CD14-positive monocyte (primary cell): Measurements from ENCODE around the gene TMEM63C. TPM values are rescaled to one million over a fixed set of nuclear protein-coding genes. Genes with fewer than 3 reads are reported as not detected.
A peak's percentile ranks its signal among the peaks of the same experiment; 100 is the strongest.

Experiments
- DNase-seq, 3 donors: peaks; one replicate each; pipeline ENCODE4 v3.0.0-alpha.2; 2011 to 2022
- H2AFZ ChIP-seq: 2 replicates; pipeline ENCODE4 v1.6.0; 2012; ENCODE audit warnings: mild to moderate bottlenecking, low read depth, low read length, inconsistent platforms; ENCODE audit not compliant: insufficient read depth, poor library complexity, severe bottlenecking
- H3K27ac ChIP-seq, 2 donors: 1 replicate in 1 of 2; 2 replicates in 1 of 2; pipeline ENCODE4 v1.5.1; 2012 to 2013; ENCODE audit warnings: low read length in 2 of 2, control low read depth in 1 of 2, inconsistent platforms in 1 of 2, low read depth in 1 of 2, mild to moderate bottlenecking in 1 of 2
- H3K27me3 ChIP-seq, 2 donors: one replicate each; pipeline versions ENCODE4 v1.6.0 to v1.6.1; 2011 to 2013; ENCODE audit warnings: low read length in 2 of 2; ENCODE audit not compliant: control insufficient read depth in 2 of 2, insufficient read depth in 2 of 2
- H3K36me3 ChIP-seq, 2 donors: replicated peaks in 1 of 2; 1 replicate in 1 of 2; 2 replicates in 1 of 2; pipeline versions ENCODE4 v1.5.1 to v1.6.1; 2012 to 2013; ENCODE audit warnings: low read length in 2 of 2, control low read depth in 1 of 2, inconsistent platforms in 1 of 2, mild to moderate bottlenecking in 1 of 2; ENCODE audit not compliant: insufficient read depth in 2 of 2, control insufficient read depth in 1 of 2
- H3K4me1 ChIP-seq, 2 donors: 1 replicate in 1 of 2; 2 replicates in 1 of 2; pipeline versions ENCODE4 v1.5.1 to v1.6.1; 2012 to 2013; ENCODE audit warnings: low read length in 2 of 2, control low read depth in 1 of 2, inconsistent platforms in 1 of 2, mild to moderate bottlenecking in 1 of 2, moderate library complexity in 1 of 2; ENCODE audit not compliant: insufficient read depth in 2 of 2, control insufficient read depth in 1 of 2
- H3K4me2 ChIP-seq: replicated peaks from 2 replicates; pipeline ENCODE3; 2012; ENCODE audit warnings: low read length, moderate library complexity, mild to moderate bottlenecking; ENCODE audit not compliant: poor library complexity, severe bottlenecking; ENCODE audit errors: extremely low read depth
- H3K4me3 ChIP-seq, 3 experiments: fragments of 200-600 bp in 1 of 3; sonication (generic) in 1 of 3; replicated peaks in 1 of 3; 1 replicate in 2 of 3; 2 replicates in 1 of 3; pipeline ENCODE4 v1.5.1; 2011 to 2013; ENCODE audit warnings: low read length in 3 of 3, mild to moderate bottlenecking in 3 of 3, control low read depth in 2 of 3, low read depth in 2 of 3, inconsistent platforms in 1 of 3, moderate library complexity in 1 of 3
- H3K79me2 ChIP-seq: 2 replicates; pipeline ENCODE4 v1.6.0; 2012; ENCODE audit warnings: mild to moderate bottlenecking, control low read depth, inconsistent platforms, low read length, moderate library complexity; ENCODE audit not compliant: insufficient read depth
- H3K9ac ChIP-seq: 2 replicates; pipeline ENCODE4 v1.6.0; 2017; ENCODE audit warnings: low read length, mild to moderate bottlenecking; ENCODE audit not compliant: insufficient read depth, poor library complexity, severe bottlenecking
- H3K9me3 ChIP-seq, 2 donors: replicated peaks in 1 of 2; 1 replicate in 1 of 2; 2 replicates in 1 of 2; pipeline versions ENCODE4 v1.5.1 to v1.6.1; 2012 to 2013; ENCODE audit warnings: low read length in 2 of 2, control low read depth in 1 of 2; ENCODE audit not compliant: control insufficient read depth in 1 of 2, insufficient read depth in 1 of 2
- H4K20me1 ChIP-seq: 2 replicates; pipeline ENCODE4 v1.6.0; 2012; ENCODE audit warnings: mild to moderate bottlenecking, low read length, control low read depth, moderate library complexity; ENCODE audit not compliant: insufficient read depth
- H3K27ac Mint-ChIP-seq, 7 donors: one replicate each; pipeline ENCODE4 v1.8.0; 2020; ENCODE audit warnings: mild to moderate bottlenecking in 7 of 7, mixed read lengths in 7 of 7, moderate library complexity in 6 of 7, inconsistent platforms in 2 of 7
- H3K27me3 Mint-ChIP-seq, 3 donors: one replicate each; pipeline ENCODE4 v1.8.0; 2021 to 2022; ENCODE audit warnings: low read depth in 3 of 3, mild to moderate bottlenecking in 3 of 3, mixed read lengths in 3 of 3, moderate library complexity in 3 of 3, inconsistent platforms in 1 of 3
- H3K36me3 Mint-ChIP-seq, 2 donors: one replicate each; pipeline ENCODE4 v1.8.0; 2020; ENCODE audit warnings: mixed read lengths in 2 of 2, inconsistent platforms in 1 of 2, mild to moderate bottlenecking in 1 of 2
- H3K4me1 Mint-ChIP-seq: one replicate; pipeline ENCODE4 v1.8.0; 2020; ENCODE audit warnings: mild to moderate bottlenecking, mixed read lengths
- H3K4me3 Mint-ChIP-seq, 2 donors: one replicate each; pipeline ENCODE4 v1.8.0; 2020; ENCODE audit warnings: mild to moderate bottlenecking in 2 of 2, mixed read lengths in 2 of 2, moderate library complexity in 1 of 2
- H3K9me3 Mint-ChIP-seq, 7 donors: one replicate each; pipeline ENCODE4 v1.8.0; 2020 to 2022; ENCODE audit warnings: mixed read lengths in 7 of 7, mild to moderate bottlenecking in 6 of 7, moderate library complexity in 6 of 7, inconsistent platforms in 2 of 7
- WGBS: methylation state at CpG from one replicate; pipeline ENCODE4 v1.1.5; 2013; ENCODE audit warnings: missing lambda C conversion rate; ENCODE audit not compliant: insufficient coverage; 5-methylcytosine and 5-hydroxymethylcytosine counted together
- intact Hi-C, 2 donors: fragments of 100-400 bp; cut with micrococcal nuclease; formaldehyde crosslinking; loops; one replicate each; pipeline versions ENCODE4 v1.15.0 to v1.15.1; 2023
- polyA plus RNA-seq, 3 donors: library from polyadenylated mRNA; depleted of rRNA in 1 of 3; unstranded in 2 of 3; stranded (reverse) in 1 of 3; fragments of 300-500 nt in 2 of 3; fragments of >200 nt in 1 of 3; fragmentation: Illumina TruSeq in 2 of 3; gene quantifications; 1 replicate in 2 of 3; 2 replicates in 1 of 3; pipeline ENCODE4 v1.2.3, GENCODE V29; 2012 to 2021
- TF ChIP-seq, protein P1 (sequence below): fragments of 200-600 bp; IDR thresholded peaks from one replicate; pipeline ENCODE4 v1.8.0; 2022; ENCODE audit warnings: antibody characterized with exemption, mild to moderate bottlenecking

The TMEM63C gene
- polyA plus RNA-seq, 3 donors: 0.78 to 4.4 TPM; not detected in 1

DNA sequence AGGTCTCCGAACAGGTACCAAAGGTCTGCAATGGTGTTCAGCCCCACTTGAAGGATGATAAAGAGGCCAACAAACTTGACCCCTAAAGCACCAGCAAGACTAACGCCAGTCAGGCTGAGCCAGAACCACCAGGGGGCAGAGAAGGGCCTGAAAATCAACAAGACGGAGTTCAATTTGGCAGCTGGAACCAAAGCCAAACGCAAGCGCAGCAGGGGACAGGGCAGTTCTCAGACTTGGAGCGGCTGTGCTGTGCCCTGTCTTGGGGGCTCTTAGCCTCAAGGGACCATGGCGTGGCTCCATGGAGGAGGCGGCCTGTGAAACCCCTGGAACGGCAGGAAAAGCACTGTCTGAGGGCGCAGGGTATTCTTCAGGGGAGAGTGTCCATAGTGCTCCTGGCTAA is 119.5 kb downstream of the TMEM63C start:
- Histone ChIP-seq H3K4me2 (no peak overlapping the region), H3K27ac (no peak overlapping the region), H3K79me2 (no peaks in the 10 kb centered on the region), H3K27me3 (no peaks in the 10 kb centered on the region), H2AFZ (peak overlapping the region; percentile 11), H3K4me3 (no peak overlapping the region), H3K4me1 (peaks cover 5 to 8% of the 10 kb centered on the region in 2 donors), H3K36me3 (peaks cover 7 to 34% of the 10 kb centered on the region in 2 donors), H4K20me1 (no peaks in the 10 kb centered on the region), H3K9me3 (no peaks in the 10 kb centered on the region), H3K9ac (no peak overlapping the region)
- Mint-ChIP-seq H3K27ac (no peak overlapping the region), H3K36me3 (peaks cover 28 to 30% of the 10 kb centered on the region in 2 donors), H3K4me3 (no peak overlapping the region), H3K9me3 (no peaks in the 10 kb centered on the region), H3K4me1 (peaks cover 17% of the 10 kb centered on the region), H3K27me3 (no peaks in the 10 kb centered on the region)
- intact Hi-C loops: no loop called here
- TF ChIP-seq, protein P1, sequence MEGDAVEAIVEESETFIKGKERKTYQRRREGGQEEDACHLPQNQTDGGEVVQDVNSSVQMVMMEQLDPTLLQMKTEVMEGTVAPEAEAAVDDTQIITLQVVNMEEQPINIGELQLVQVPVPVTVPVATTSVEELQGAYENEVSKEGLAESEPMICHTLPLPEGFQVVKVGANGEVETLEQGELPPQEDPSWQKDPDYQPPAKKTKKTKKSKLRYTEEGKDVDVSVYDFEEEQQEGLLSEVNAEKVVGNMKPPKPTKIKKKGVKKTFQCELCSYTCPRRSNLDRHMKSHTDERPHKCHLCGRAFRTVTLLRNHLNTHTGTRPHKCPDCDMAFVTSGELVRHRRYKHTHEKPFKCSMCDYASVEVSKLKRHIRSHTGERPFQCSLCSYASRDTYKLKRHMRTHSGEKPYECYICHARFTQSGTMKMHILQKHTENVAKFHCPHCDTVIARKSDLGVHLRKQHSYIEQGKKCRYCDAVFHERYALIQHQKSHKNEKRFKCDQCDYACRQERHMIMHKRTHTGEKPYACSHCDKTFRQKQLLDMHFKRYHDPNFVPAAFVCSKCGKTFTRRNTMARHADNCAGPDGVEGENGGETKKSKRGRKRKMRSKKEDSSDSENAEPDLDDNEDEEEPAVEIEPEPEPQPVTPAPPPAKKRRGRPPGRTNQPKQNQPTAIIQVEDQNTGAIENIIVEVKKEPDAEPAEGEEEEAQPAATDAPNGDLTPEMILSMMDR: peak; percentile 76
- peak; percentile 33 to 59 (median 41) for DNase-seq
- WGBS: 44% methylated on average over 10 of the region's 10 CpGs

DNA sequence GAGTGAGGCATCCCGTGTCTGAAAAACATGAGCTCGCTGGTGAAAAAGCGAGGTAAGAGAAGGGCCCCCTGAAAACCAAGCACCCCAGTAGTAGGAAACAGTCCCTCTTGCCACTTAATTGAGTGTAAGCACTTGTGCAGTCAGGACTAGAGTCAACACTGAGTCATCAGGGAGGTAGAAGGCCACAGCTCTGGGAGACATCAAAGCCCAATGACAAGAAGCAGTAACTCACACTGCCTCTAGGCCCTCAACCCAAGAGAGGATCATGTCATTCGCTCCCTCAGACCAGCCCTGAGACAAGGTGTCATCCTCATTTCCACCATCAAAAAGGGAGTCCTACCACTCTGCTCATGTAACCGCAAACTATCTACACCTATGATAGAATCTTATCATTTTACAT is 121.3 kb downstream of the TMEM63C start:
- H4K20me1 ChIP-seq: no peaks in the 10 kb centered on the region
- peaks cover 18 to 22% of the 10 kb centered on the region in 2 donors for H3K36me3 Mint-ChIP-seq
- H3K9ac ChIP-seq: no peak overlapping the region
- peak overlapping the region in 4 of 7 donors; percentile 35 to 90 (median 62) for H3K27ac Mint-ChIP-seq
- H3K4me1 ChIP-seq: peaks cover 5 to 8% of the 10 kb centered on the region in 2 donors
- no peaks in the 10 kb centered on the region for H3K27me3 Mint-ChIP-seq
- no peak overlapping the region for H3K4me3 Mint-ChIP-seq
- intact Hi-C loops: no loop called here
- TF ChIP-seq, protein P1: no peak
- H3K36me3 ChIP-seq: peaks cover 7 to 17% of the 10 kb centered on the region in 2 donors
- H3K79me2 ChIP-seq: no peaks in the 10 kb centered on the region
- WGBS: 92% methylated on average over 4 of the region's 5 CpGs
- no peak overlapping the region for H3K4me2 ChIP-seq
- peak overlapping the region in 1 of 2 donors; percentile 65 for H3K27ac ChIP-seq
- peak in 2 of 3 donors; percentile 40 to 62 for DNase-seq
- H3K9me3 Mint-ChIP-seq: no peaks in the 10 kb centered on the region
- H3K4me1 Mint-ChIP-seq: peaks cover 17% of the 10 kb centered on the region
- H3K9me3 ChIP-seq: no peaks in the 10 kb centered on the region
- no peak overlapping the region for H2AFZ ChIP-seq
- no peaks in the 10 kb centered on the region for H3K27me3 ChIP-seq
- no peak overlapping the region for H3K4me3 ChIP-seq
